Prostate gland (tissue), 2 donors: Measurements from ENCODE around the gene NUMBL.

Experiments
- POLR2A ChIP-seq: fragments of 450-650 bp; IDR thresholded peaks from one replicate; pipeline ENCODE4 v1.6.1; 2016; ENCODE audit warnings: antibody characterized with exemption, mild to moderate bottlenecking
- TF ChIP-seq, protein P1 (sequence below), 4 experiments: fragments of 200-600 bp in 2 of 4; fragments of 450-650 bp in 2 of 4; sonication (generic) in 2 of 4; IDR thresholded peaks; 1 replicate in 3 of 4; 2 replicates in 1 of 4; pipeline ENCODE4 v1.5.1; 2016 to 2019; ENCODE audit warnings: antibody characterized with exemption in 4 of 4, mild to moderate bottlenecking in 2 of 4, moderate library complexity in 2 of 4

DNA sequence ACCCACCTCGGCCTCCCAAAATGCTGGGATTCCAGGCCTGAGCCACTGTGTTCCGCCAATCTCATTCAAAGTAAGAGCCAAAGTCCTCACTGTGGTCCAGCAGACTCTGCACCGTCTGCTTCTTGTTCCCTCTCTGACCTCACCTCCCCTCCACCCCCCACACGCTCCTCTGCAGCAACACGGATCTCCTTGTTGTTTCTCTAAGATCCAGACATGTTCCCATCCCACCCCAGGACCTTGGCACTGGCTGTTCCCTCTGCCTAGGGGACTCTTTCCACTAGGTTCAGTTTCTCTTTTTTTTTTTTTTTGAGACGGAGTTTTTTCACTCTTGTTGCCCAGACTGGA, 50.8 kb downstream of the NUMBL start:
- TF ChIP-seq POLR2A, result no peak
- TF ChIP-seq, protein P1, sequence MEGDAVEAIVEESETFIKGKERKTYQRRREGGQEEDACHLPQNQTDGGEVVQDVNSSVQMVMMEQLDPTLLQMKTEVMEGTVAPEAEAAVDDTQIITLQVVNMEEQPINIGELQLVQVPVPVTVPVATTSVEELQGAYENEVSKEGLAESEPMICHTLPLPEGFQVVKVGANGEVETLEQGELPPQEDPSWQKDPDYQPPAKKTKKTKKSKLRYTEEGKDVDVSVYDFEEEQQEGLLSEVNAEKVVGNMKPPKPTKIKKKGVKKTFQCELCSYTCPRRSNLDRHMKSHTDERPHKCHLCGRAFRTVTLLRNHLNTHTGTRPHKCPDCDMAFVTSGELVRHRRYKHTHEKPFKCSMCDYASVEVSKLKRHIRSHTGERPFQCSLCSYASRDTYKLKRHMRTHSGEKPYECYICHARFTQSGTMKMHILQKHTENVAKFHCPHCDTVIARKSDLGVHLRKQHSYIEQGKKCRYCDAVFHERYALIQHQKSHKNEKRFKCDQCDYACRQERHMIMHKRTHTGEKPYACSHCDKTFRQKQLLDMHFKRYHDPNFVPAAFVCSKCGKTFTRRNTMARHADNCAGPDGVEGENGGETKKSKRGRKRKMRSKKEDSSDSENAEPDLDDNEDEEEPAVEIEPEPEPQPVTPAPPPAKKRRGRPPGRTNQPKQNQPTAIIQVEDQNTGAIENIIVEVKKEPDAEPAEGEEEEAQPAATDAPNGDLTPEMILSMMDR (IDR thresholded peaks at IDR 0.05), result no peak
